HCT116 (cell line): ENCODE measurements around the gene CNTN4. TPM values are rescaled to one million over a fixed set of nuclear protein-coding genes. Genes with fewer than 3 reads are reported as not detected.

ENCODE experiments used
- ATAC-seq: fragments of 200-7000 bp; cut with Tn5 transposase; 2 replicates; pipeline ENCODE4 v1.9.1; 2020; ENCODE audit warnings: mild to moderate bottlenecking, moderate library complexity
- BruUV-seq: library from RNA; stranded (reverse); fragments of 400-500 nt; replicated peaks from 2 replicates; lab custom pipeline; 2021; lab: Mats Ljungman, UMichigan
- CTCF ChIA-PET: fragments of 300-600 bp; sonication (Branson Sonifier 250); formaldehyde crosslinking; loops from one replicate; lab custom pipeline; 2021; ENCODE audit warnings: antibody characterized with exemption; lab: Charles Lee
- POLR2A ChIA-PET: fragments of 300-600, 350-600 bp; sonication (Branson Sonifier 250); formaldehyde crosslinking; loops from one replicate; lab custom pipeline; 2021; ENCODE audit warnings: antibody characterized with exemption; lab: Charles Lee
- RAD21 ChIA-PET, 2 experiments: fragments of 300-600 bp; sonication (Branson Sonifier 250); formaldehyde crosslinking; loops; one replicate each; lab custom pipeline; 2023; ENCODE audit warnings: low total read pairs in 2 of 2; ENCODE audit not compliant: uncharacterized antibody in 2 of 2, unreplicated experiment in 2 of 2, low non-redundant PET in 1 of 2; lab: Charles Lee
- DNase-seq: peaks from one replicate; pipeline ENCODE4 v3.0.0-alpha.2; 2010; ENCODE audit warnings: low read depth, low spot score
- H2AFZ ChIP-seq: fragments of 200-600 bp; shearing (Covaris generic), sonication (generic); 2 replicates; pipeline ENCODE4 v1.6.1; 2017; ENCODE audit warnings: low read depth, mixed run types, mixed read lengths, antibody characterized with exemption, low read length; ENCODE audit not compliant: poor library complexity, severe bottlenecking
- H3K27ac ChIP-seq: 2 replicates; pipeline ENCODE4 v1.5.1; 2012; ENCODE audit warnings: low read depth, low read length
- H3K27me3 ChIP-seq: fragments of 200-600 bp; sonication (generic); 2 replicates; pipeline ENCODE4 v1.6.1; 2016; ENCODE audit warnings: mixed run types, low read length, mixed read lengths; ENCODE audit not compliant: insufficient read depth
- H3K36me3 ChIP-seq, 2 experiments: fragments of 200-500 bp in 1 of 2; fragments of 200-600 bp in 1 of 2; sonication (Bioruptor generic) in 1 of 2; sonication (generic) in 1 of 2; 2 replicates each; pipeline versions ENCODE4 v1.5.1 to v1.6.1; 2014 to 2016; ENCODE audit warnings: low read length in 2 of 2, inconsistent platforms in 1 of 2, mixed read lengths in 1 of 2, mixed run types in 1 of 2; ENCODE audit not compliant: insufficient read depth in 2 of 2, control insufficient read depth in 1 of 2
- H3K4me1 ChIP-seq, 2 experiments: fragments of 200-600 bp in 1 of 2; sonication (generic) in 1 of 2; 2 replicates each; pipeline versions ENCODE4 v1.5.1 to v1.6.1; 2012 to 2017; ENCODE audit warnings: low read length in 2 of 2, inconsistent platforms in 1 of 2, mild to moderate bottlenecking in 1 of 2, mixed read lengths in 1 of 2, mixed run types in 1 of 2, moderate library complexity in 1 of 2; ENCODE audit not compliant: insufficient read depth in 2 of 2, control insufficient read depth in 1 of 2
- H3K4me2 ChIP-seq: fragments of 200-600 bp; sonication (generic); 2 replicates; pipeline ENCODE4 v1.6.1; 2017; ENCODE audit warnings: mixed run types, low read length, mixed read lengths
- H3K4me3 ChIP-seq, 2 experiments: fragments of 200-600 bp in 1 of 2; sonication (generic) in 1 of 2; replicated peaks in 1 of 2; 2 replicates each; pipeline ENCODE4 v1.5.1; 2011 to 2016; ENCODE audit warnings: low read length in 2 of 2, control low read depth in 1 of 2, low read depth in 1 of 2, mild to moderate bottlenecking in 1 of 2, mixed read lengths in 1 of 2, mixed run types in 1 of 2
- H3K79me2 ChIP-seq: fragments of 200-600 bp; sonication (generic); 2 replicates; pipeline ENCODE4 v1.6.1; 2017; ENCODE audit warnings: mild to moderate bottlenecking, mixed run types, low read length, moderate library complexity, mixed read lengths; ENCODE audit not compliant: insufficient read depth
- H3K9ac ChIP-seq: fragments of 200-600 bp; sonication (generic); 2 replicates; pipeline ENCODE4 v1.6.1; 2016; ENCODE audit warnings: low read length, mixed read lengths
- H3K9me2 ChIP-seq: fragments of 200-600 bp; sonication (generic), shearing (Covaris generic); 2 replicates; pipeline ENCODE4 v1.6.1; 2017; ENCODE audit warnings: mixed run types, mild to moderate bottlenecking, moderate library complexity; ENCODE audit not compliant: insufficient read depth
- H3K9me3 ChIP-seq, 2 experiments: fragments of 200-500 bp in 1 of 2; fragments of 200-600 bp in 1 of 2; sonication (Bioruptor generic) in 1 of 2; sonication (generic) in 1 of 2; 2 replicates each; pipeline ENCODE4 v1.6.1; 2014 to 2017; ENCODE audit warnings: low read length in 2 of 2, mixed read lengths in 2 of 2, inconsistent platforms in 1 of 2, low read depth in 1 of 2, mild to moderate bottlenecking in 1 of 2, mixed run types in 1 of 2, moderate library complexity in 1 of 2; ENCODE audit not compliant: control insufficient read depth in 1 of 2, insufficient read depth in 1 of 2
- H4K20me1 ChIP-seq: fragments of 200-600 bp; sonication (generic), shearing (Covaris generic); 2 replicates; pipeline ENCODE4 v1.6.1; 2017; ENCODE audit warnings: mixed run types, mild to moderate bottlenecking, moderate library complexity; ENCODE audit not compliant: insufficient read depth
- CBX3 ChIP-seq: IDR thresholded peaks from 2 replicates; pipeline ENCODE4 v1.6.1; 2012; ENCODE audit warnings: low read depth
- JUND ChIP-seq: IDR thresholded peaks from 2 replicates; pipeline ENCODE4 v1.6.1; 2012
- SRF ChIP-seq: IDR thresholded peaks from 2 replicates; pipeline ENCODE4 v1.6.1; 2012; ENCODE audit warnings: low read depth
- YY1 ChIP-seq: IDR thresholded peaks from 2 replicates; pipeline ENCODE4 v1.6.1; 2011; ENCODE audit warnings: low read length, low read depth, moderate library complexity, mild to moderate bottlenecking; ENCODE audit not compliant: insufficient replicate concordance; ENCODE audit errors: extremely low read depth
- ZFX ChIP-seq: fragments of 450-650 bp; IDR thresholded peaks from 2 replicates; pipeline ENCODE4 v1.6.1; 2017
- intact Hi-C: fragments of 100-400 bp; cut with micrococcal nuclease; formaldehyde crosslinking; loops from 2 replicates; pipeline ENCODE4 v1.10.0; 2022
- total RNA-seq: library from RNA; stranded (reverse); gene quantifications from one replicate; pipeline ENCODE4 v1.2.1, GENCODE V29; 2021; ENCODE audit not compliant: unreplicated experiment
- TF ChIP-seq, protein P1 (sequence below): IDR thresholded peaks from 2 replicates; pipeline ENCODE4 v1.6.1; 2011; ENCODE audit warnings: mild to moderate bottlenecking, low read length, moderate library complexity; ENCODE audit not compliant: insufficient replicate concordance; ENCODE audit errors: extremely low read depth

CNTN4 gene
- total RNA-seq, 1 experiment from 2014 or later = not detected

DNA sequence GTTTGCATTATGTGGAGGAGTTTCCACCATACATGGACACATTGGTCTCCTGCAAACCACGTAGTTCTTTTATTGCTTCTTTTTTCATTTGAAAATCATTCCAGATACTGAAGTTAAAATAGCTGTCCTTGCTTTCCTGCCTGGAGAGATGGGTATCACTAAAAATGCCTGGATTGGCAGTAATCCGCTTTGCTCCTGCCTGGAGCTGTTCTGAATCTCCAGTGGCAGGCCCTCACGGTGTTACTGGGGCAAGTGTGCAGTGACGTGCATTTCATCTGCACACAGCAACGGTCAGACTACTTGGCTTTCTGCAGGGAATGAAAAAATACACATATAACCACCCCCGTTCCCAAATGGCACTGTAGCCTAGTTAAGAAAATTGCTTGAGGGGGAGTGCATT is 738.6 kb downstream of the CNTN4 start:
- no peak overlapping the region for H3K4me3 ChIP-seq
- no peaks in the 10 kb centered on the region for H3K79me2 ChIP-seq
- ChIA-PET RAD21 (no interaction called here), CTCF (no interaction called here), POLR2A (no interaction called here)
- no peak overlapping the region for H3K4me2 ChIP-seq
- intact Hi-C loops = no loop called here
- no peak overlapping the region for H2AFZ ChIP-seq
- ATAC-seq (no peak), DNase-seq (no peak)
- H3K4me1 ChIP-seq = no peaks in the 10 kb centered on the region
- H3K9me2 ChIP-seq = no peaks in the 10 kb centered on the region
- H3K36me3 ChIP-seq = no peaks in the 10 kb centered on the region
- TF ChIP-seq JUND (no peak), YY1 (no peak), CBX3 (no peak)
- TF ChIP-seq, protein P1, sequence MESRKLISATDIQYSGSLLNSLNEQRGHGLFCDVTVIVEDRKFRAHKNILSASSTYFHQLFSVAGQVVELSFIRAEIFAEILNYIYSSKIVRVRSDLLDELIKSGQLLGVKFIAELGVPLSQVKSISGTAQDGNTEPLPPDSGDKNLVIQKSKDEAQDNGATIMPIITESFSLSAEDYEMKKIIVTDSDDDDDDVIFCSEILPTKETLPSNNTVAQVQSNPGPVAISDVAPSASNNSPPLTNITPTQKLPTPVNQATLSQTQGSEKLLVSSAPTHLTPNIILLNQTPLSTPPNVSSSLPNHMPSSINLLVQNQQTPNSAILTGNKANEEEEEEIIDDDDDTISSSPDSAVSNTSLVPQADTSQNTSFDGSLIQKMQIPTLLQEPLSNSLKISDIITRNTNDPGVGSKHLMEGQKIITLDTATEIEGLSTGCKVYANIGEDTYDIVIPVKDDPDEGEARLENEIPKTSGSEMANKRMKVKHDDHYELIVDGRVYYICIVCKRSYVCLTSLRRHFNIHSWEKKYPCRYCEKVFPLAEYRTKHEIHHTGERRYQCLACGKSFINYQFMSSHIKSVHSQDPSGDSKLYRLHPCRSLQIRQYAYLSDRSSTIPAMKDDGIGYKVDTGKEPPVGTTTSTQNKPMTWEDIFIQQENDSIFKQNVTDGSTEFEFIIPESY = no peak
- no peak overlapping the region for H3K9ac ChIP-seq
- H4K20me1 ChIP-seq = no peaks in the 10 kb centered on the region
- peaks cover 0 to 4% of the 10 kb centered on the region in 2 experiments; a peak in 2 of 4 replicates for H3K9me3 ChIP-seq
- no peaks in the 10 kb centered on the region for H3K27me3 ChIP-seq
- no TSS peak for BruUV-seq
- H3K27ac ChIP-seq = no peak overlapping the region

DNA sequence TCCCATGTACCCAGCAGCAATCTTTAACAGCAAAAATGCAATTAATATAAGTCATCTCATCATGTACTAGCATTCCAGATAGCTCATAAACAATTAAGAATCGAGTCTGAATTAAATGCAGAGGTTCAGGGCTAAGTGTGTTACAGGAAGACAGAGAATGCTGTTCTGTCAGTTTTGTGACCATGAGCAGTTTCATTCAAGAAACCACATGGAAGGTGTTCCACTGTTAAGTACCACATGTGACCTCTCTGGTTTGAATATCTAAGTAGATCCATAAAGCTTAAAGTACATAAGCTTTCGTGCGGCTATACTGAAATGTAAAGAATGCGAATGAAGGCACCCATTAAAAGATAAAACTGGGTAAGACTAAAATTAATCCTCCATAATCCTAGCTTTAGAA is 739.2 kb downstream of the CNTN4 start:
- H3K27ac ChIP-seq = no peak overlapping the region
- no peaks in the 10 kb centered on the region for H3K79me2 ChIP-seq
- TF ChIP-seq SRF (no peak), ZFX (no peak)
- DNase-seq (no peak), ATAC-seq (no peak)
- no peaks in the 10 kb centered on the region for H3K9me2 ChIP-seq
- BruUV-seq = no TSS peak
- H2AFZ ChIP-seq = no peak overlapping the region
- ChIA-PET RAD21 (no interaction called here), CTCF (no interaction called here), POLR2A (no interaction called here)
- no peak overlapping the region for H3K9ac ChIP-seq
- no peak overlapping the region for H3K4me2 ChIP-seq
- H3K4me3 ChIP-seq = no peak overlapping the region
- H3K36me3 ChIP-seq = no peaks in the 10 kb centered on the region
- H4K20me1 ChIP-seq = no peaks in the 10 kb centered on the region
- H3K9me3 ChIP-seq = peaks cover 0 to 4% of the 10 kb centered on the region in 2 experiments; a peak in 2 of 4 replicates
- no peaks in the 10 kb centered on the region for H3K4me1 ChIP-seq
- intact Hi-C loops = no loop called here
- no peaks in the 10 kb centered on the region for H3K27me3 ChIP-seq
